RPMI8226 (cell line): Measurements from ENCODE around the gene CAPN11.

Experiments
- DNase-seq: peaks from one replicate; pipeline ENCODE4 v3.0.0-alpha.2; 2015

CAPN11 gene

DNA sequence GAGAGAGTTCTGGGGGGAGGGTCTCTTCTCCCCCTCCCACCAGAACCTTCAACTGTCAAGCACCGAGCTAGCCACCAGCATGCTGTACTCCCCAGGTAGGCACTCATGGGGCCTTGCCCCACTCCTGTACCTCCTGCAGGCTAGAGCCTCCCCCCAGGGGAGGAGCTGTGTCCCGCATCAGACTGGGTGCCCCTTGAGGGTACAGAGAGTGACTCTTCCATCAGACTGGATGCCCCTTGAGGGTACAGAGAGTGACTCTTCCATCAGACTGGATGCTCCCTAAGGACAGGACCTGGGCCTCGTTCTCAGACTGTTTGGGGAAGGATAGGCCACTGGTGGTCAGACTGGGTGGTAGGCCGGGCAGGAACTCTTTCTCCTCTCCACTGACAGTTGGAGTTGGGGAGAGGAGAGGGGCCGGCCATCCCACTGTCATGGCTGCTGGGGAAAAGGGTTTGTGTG lies at the start of gene CAPN11:
CAPN11 (plus strand) TSS at position 51 of the 459 bp plus-strand sequence; CDS start at position 80, 29 bp downstream.
- no peak for DNase-seq

DNA sequence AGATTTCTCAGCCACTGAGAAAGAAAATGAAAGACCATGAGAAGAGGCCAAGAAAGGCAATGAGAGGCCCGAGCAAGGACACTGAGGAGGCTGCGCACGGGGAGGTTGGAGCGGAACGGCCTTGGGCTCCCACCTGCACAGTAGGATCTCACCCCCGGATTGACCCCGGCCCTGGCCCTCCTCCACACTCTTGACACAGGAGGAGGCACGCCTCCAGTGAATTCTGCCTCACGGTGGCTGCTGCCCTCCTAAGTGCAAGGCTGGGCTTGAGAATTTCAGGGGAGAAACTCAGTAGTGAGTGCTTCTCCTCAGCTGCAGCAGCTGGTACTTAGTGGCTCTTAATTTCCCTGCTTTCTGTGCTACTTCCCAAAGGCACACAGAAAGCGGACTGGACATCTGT lies 49.4 kb upstream of the CAPN11 start:
- no peak for DNase-seq

- DNase-seq: no peak
Measured at GRCh38 chr6:44110005-44110676, 48.5 kb upstream of the CAPN11 start.

DNA sequence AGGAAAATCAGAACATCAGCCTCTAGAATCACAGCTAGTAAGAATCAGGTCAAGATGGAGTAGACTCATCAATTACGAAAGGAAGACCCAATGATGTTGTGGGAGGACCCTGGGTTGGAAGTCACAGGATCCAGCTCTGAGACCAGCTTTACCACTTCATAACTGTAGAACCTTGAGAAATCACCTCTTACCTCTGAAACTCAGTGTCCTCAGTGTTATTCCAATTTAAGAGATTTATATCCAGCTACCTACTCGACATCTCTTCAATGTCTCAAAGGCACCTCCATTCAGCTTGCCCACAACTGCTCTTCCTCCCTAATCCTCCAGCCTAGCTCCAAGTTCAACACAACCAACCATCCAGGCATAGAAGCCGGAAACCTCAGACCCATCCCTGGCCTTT lies 47.7 kb upstream of the CAPN11 start:
- DNase-seq: no peak

DNA sequence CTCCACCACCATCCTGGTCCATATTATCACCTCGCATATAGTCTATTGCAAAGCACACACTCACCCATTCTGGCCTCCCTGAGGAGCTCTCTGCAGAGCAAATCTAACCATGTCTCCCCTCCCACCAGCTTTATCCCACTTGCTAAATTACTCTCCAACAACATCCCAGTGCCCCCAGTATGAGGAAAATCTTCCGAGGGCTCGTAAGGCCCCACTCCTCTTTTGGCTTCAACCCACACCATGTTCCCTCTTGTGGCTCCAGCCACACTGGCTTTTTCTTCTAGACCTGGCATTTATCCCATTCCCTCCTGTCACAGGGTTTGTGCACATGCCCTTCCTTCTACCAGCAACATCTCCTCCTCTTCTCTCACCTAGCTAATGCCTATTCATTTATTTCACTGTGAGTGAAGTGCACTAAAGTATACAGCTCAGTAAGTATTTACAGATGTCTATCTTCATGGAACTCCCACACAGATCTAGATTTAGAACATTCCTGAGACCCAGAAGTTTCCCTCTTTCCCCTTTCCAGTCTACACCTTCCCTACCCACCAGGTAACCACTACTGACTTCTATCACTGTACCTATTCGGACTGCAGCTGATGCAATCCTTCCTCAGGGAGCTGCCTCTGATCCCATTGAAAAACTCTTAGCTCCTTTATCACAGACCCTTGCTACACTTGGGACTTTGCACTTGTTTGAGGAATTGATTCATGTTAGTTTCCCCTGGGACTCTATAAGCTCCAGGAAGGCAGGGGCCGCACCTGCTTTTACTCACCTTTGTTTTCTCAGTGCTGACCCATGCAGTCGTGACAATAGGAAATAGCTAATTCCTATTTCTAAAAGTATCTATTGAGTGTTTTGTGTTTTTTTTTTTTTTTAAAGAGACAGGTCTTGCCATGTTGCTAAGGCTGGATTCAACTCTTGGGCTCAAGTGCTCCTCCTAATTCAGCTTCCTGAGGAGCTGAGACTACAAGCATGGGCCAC lies 46.9 kb upstream of the CAPN11 start:
- DNase-seq: no peak

DNA sequence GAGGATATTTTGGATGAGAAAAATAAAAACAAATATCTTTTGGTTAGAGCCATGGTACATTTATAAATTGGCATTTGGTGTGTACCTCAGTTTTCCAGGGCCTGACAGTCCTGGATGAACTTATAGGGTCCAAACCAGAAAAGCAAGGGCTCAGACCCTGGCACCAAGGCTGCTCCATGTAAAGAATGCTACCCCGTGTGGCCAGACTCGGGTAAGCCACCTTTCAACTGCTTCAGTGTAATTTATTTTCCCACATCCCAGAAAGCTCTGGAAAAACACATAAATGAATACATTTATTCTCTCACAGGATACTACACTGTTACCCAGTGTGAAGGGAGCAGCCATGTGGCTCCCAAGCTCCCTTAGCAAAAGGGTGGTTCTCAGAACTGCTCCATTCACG lies 45.2 kb upstream of the CAPN11 start:
- no peak for DNase-seq

DNA sequence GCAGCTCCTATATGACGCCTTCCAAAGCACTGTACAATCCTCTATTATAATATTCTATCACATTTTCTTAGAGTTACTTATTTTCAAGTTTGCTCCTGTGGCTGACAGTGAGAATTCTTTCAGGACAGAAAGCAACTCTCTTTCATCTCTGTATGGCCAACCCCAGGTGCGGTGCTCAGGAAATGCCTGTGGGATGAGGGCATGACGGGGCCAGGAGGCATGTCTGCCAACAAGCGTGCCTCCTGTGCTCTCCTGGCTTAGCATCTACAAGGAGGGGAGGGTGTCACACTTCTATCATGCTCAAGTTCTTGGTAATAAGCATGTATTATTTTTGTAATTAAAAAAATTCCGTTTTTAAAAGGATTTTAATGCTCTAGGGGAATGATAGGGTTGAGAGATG lies 42.8 kb upstream of the CAPN11 start:
- peak; percentile 86 for DNase-seq

GRCh38 chr6:44116641-44117382 lies 41.8 kb upstream of the CAPN11 start:
- peak; percentile 43 for DNase-seq

DNA sequence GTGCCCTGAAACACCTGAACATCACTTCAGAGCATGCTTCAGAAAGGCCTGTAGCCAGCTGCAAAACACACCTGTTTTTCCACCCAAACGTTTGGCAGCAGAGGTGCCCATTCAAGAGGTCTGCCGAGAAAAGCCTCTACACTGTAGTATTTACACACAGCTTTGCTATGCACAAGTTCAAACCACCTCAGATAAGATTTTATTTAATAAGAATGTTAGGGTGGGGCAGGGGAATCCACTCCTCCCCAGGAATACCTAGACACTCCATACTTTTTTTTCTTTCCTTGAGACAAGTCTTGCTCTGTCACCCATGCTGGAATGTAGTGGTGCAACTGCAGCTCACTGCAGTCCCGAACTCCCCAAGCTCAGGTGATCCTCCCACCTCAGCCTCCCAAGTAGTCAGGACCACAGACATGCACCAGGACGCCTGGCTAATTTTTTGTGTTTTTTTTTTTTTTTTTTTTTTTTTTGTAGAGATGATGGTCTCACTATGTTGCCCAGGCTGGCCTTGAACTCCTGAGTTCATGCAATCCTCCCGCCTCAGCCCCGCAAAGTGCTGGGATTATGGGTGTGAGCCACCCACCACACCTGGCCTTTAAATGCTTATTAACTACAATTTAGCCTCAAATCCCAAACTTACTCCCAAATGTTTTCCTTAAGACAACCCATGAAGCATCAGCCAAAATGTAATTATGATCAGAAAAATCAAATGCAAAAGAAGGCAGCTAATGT lies 41.1 kb upstream of the CAPN11 start:
- DNase-seq: peak; percentile 75

- DNase-seq: no peak
Measured at GRCh38 chr6:44119704-44120262, 38.8 kb upstream of the CAPN11 start.

- no peak for DNase-seq
Measured at GRCh38 chr6:44120692-44121443, 37.8 kb upstream of the CAPN11 start.

DNA sequence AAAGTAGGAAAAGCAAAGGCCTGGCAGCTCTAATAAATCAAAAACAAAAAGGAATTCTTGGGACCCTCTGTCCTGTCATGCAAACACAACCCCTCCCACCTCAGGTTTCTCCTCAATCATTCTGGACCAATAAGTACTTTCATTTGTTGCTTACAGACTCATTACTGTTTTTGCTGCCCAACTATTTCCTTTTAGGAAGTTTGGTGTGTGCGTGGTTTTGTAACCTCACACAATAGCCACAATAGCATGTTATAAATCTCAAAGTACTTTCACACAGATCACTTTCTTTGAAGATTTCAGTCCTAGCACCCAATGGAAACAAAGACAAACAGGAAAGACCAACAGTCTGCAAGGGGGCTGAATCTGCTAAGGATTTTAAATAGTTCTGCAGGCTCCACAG lies 35.8 kb upstream of the CAPN11 start:
- no peak for DNase-seq

- DNase-seq: no peak
Measured at GRCh38 chr6:44123544-44123943, 35.1 kb upstream of the CAPN11 start.

- peak; percentile 64 for DNase-seq
Measured at GRCh38 chr6:44126320-44127149, 32.1 kb upstream of the CAPN11 start.

DNA sequence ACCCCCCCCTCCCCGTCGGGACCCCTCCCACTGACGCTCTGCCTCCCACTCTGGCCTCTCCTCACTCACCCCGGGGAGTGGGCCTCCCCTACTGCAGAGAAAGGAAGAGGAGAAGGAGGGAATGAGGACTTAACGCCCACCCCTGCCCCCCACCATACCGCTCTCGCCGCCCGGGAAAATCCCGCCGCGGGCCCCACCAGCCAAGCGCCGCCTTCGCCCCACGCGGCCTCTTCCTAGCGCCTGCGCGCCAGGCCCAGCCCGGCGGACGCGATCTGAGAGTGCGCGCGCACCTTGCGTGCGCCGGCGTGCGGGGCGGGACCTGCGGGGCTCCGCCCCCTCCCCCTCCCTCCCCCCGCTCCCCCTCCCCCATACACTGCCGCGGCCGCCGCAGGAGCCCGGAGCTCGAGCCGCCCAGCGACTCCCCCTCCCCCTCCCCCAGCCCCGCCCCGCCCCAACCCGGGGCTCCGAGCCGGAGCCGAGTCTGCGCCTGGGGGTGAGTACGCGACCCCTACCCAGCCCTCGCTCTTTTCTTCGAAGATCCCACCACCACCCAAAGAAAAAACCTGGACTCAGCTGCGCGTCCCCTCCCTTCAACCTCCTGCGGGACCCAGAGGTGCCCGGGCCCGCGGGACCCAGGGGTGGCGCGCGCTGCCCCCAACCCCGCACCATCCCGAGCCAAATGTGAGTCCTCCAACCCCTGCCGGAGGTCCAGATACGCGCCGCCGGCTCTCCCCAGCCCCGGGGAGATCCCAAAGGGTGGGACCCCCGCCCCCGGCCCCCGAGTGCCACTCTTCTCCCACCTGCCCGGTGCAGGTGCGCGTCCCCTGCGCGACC lies 31.2 kb upstream of the CAPN11 start, which contains the start of the genes MRPL14 and TMEM63B:
MRPL14 (minus strand) TSS at position 267 of the 834 bp plus-strand sequence. CDS start 10,841 bp downstream, outside the sequence.
TMEM63B (plus strand) TSS at position 369 of the 834 bp plus-strand sequence. CDS start 7,031 bp downstream, outside the sequence.
- peak; percentile 92 for DNase-seq

- peak; percentile 67 for DNase-seq
Measured at GRCh38 chr6:44128020-44128917, 30.4 kb upstream of the CAPN11 start.

DNA sequence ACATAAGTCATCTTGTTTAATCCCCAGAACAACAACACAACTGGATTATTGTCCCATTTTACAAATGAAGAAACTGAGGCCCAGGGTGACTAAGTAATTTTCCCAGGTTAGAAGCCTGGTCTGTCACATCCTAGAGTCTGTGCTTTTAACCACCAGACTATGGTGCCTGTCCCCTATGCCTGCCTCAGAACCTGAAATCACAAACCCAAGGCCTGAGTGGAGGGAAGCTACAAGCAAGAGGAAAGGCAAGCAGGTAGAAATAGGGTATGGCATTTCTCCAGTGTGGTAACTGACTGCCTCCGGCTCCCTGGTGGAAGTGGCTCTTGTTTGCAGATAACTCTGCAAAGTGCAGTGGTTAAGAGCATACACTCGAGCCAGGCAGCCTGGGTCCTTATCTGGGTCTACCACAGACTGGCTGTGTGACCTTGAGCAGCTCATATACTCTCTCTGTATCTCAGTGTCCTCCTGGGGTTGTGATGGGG lies 28.7 kb upstream of the CAPN11 start:
- no peak for DNase-seq

DNA sequence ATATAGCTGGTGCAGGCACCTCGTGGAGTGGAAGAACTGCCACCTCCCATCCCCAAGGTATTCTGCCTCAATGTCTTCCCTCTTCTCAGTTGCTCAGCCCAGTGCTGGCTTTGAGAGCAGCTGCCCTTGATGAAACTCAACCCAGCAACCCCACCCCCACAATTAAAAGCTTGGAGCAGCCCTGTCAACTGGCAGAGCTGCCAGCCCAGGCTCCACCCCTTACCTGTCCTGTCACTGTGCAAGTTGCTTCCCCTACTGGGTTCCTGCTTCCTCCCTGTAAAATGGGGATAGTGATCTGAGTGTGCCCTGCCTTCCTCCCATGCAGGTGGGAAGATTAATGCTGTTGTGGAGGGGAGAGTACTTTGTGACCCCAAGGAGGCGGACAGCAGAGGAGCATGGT lies 26.7 kb upstream of the CAPN11 start:
- DNase-seq: no peak
